T47D (cell line): ENCODE data around the gene G2E3.
"Not testable (repeated sequence)": the region's sequence is repeated elsewhere in the genome, so short reads cannot be mapped to it uniquely, and the experiment has no call there.

Source experiments
- DNase-seq, 2 experiments: peaks; one replicate each; pipeline versions ENCODE4 v3.0.0 to v3.0.0-alpha.2; 2011 to 2012; ENCODE audit warnings: low read depth in 1 of 2, low spot score in 1 of 2
- JUND ChIP-seq: IDR thresholded peaks from 2 replicates; pipeline ENCODE4 v1.6.1; 2012; ENCODE audit warnings: low read depth
- in situ Hi-C: cut with HindIII; loops from 2 replicates; pipeline ENCODE4 v1.10.0; 2016; ENCODE audit warnings: low sequenced_read_pairs, low pct_unique_long_range_greater_than_20kb

The G2E3 gene

GRCh38 chr14:30541318-30541717, 17.6 kb upstream of the G2E3 start:
- in situ Hi-C loops = no loop called here
- DNase-seq = no peak
- peak; percentile 57; the same call in 1 of the 2 replicates for TF ChIP-seq JUND

GRCh38 chr14:30546735-30547134, 12.2 kb upstream of the G2E3 start:
- in situ Hi-C loops, DNase-seq: not testable (repeated sequence)

GRCh38 chr14:30547388-30548048, 11.4 kb upstream of the G2E3 start:
- in situ Hi-C loops = no loop called here
- DNase-seq = no peak
- no peak for TF ChIP-seq JUND

- no peak for DNase-seq
- TF ChIP-seq JUND = no peak
- in situ Hi-C loops = no loop called here
Measured at GRCh38 chr14:30550335-30550734, 8.6 kb upstream of the G2E3 start.

GRCh38 chr14:30551460-30551859, 7.5 kb upstream of the G2E3 start:
- in situ Hi-C loops = no loop called here
- DNase-seq = peak in 1 of 2 experiments; percentile 37
- TF ChIP-seq JUND = no peak

GRCh38 chr14:30553311-30553989, 5.5 kb upstream of the G2E3 start:
- DNase-seq = no peak
- in situ Hi-C loops = no loop called here
- no peak for TF ChIP-seq JUND

GRCh38 chr14:30558362-30558674, 640 bp upstream of the G2E3 start:
- no peak for DNase-seq
- TF ChIP-seq JUND = no peak
- in situ Hi-C loops = no loop called here

- DNase-seq = peak in 1 of 2 experiments; percentile 11
Measured at GRCh38 chr14:30559638-30560091, 707 bp downstream of the G2E3 start.

GRCh38 chr14:30560581-30560980, 1.6 kb downstream of the G2E3 start:
- TF ChIP-seq JUND = no peak
- no peak for DNase-seq
- in situ Hi-C loops = no loop called here

More at GRCh38 chr14:30559638-30560091, 707 bp downstream of the G2E3 start:
- no peak for TF ChIP-seq JUND
- in situ Hi-C loops = no loop called here

GRCh38 chr14:30564235-30564867, 5.4 kb downstream of the G2E3 start:
- DNase-seq = no peak
- no peak for TF ChIP-seq JUND
- in situ Hi-C loops = no loop called here

- no peak for DNase-seq
- in situ Hi-C loops = no loop called here
- TF ChIP-seq JUND = no peak
Measured at GRCh38 chr14:30564868-30565248, 5.9 kb downstream of the G2E3 start.

- in situ Hi-C loops = no loop called here
- no peak for TF ChIP-seq JUND
- no peak for DNase-seq
Measured at GRCh38 chr14:30569216-30569902, 10.4 kb downstream of the G2E3 start.

GRCh38 chr14:30569903-30570226, 10.9 kb downstream of the G2E3 start:
- DNase-seq = no peak
- in situ Hi-C loops = no loop called here
- no peak for TF ChIP-seq JUND
